Gastroesophageal sphincter (tissue), 4 donors: ENCODE data around the gene MCM5. TPM values are rescaled to one million over a fixed set of nuclear protein-coding genes. Genes with fewer than 3 reads are reported as not detected.

Experiments
- ATAC-seq: fragments of 150-250 bp; one replicate; pipeline ENCODE4 v1.9.1; 2016; ENCODE audit warnings: mild to moderate bottlenecking, moderate library complexity
- H3K27ac ChIP-seq, 4 donors: fragments of 200-600 bp; sonication (generic) in 3 of 4; 1 replicate in 3 of 4; 2 replicates in 1 of 4; pipeline ENCODE4 v1.5.1; 2016 to 2019
- H3K27me3 ChIP-seq: fragments of 200-600 bp; sonication (generic); one replicate; pipeline ENCODE4 v1.5.1; 2019
- H3K36me3 ChIP-seq, 2 donors: fragments of 200-600 bp; sonication (generic); one replicate each; pipeline ENCODE4 v1.5.1; 2019; ENCODE audit warnings: control low read depth in 1 of 2
- H3K4me1 ChIP-seq, 3 donors: fragments of 200-600 bp; sonication (generic); 1 replicate in 2 of 3; 2 replicates in 1 of 3; pipeline ENCODE4 v1.5.1; 2016 to 2019; ENCODE audit warnings: control low read depth in 2 of 3
- H3K4me3 ChIP-seq, 2 donors: fragments of 200-600 bp; sonication (generic); one replicate each; pipeline ENCODE4 v1.5.1; 2019; ENCODE audit warnings: mild to moderate bottlenecking in 1 of 2, moderate library complexity in 1 of 2
- H3K9me3 ChIP-seq, 3 donors: fragments of 200-600 bp; sonication (generic); one replicate each; pipeline ENCODE4 v1.5.1; 2017 to 2019; ENCODE audit warnings: control low read depth in 2 of 3
- EP300 ChIP-seq: sonication (generic); formaldehyde crosslinking; IDR thresholded peaks from one replicate; pipeline ENCODE4 v1.6.1; 2017; ENCODE audit warnings: antibody characterized with exemption, mild to moderate bottlenecking
- POLR2A ChIP-seq, 2 donors: fragments of 450-650 bp; IDR thresholded peaks; one replicate each; pipeline ENCODE4 v1.6.1; 2017; ENCODE audit warnings: antibody characterized with exemption in 2 of 2, mild to moderate bottlenecking in 2 of 2, moderate library complexity in 1 of 2
- POLR2AphosphoS5 ChIP-seq: sonication (generic); formaldehyde crosslinking; IDR thresholded peaks from one replicate; pipeline ENCODE4 v1.6.1; 2017; ENCODE audit warnings: antibody characterized with exemption
- WGBS, 2 donors: methylation state at CpG; one replicate each; pipeline ENCODE4 v1.1.5; 2018; ENCODE audit warnings: low coverage in 1 of 2; 5-methylcytosine and 5-hydroxymethylcytosine counted together
- total RNA-seq, 4 donors: library from RNA; depleted of rRNA; stranded (reverse); fragments of >200 nt; gene quantifications; one replicate each; pipeline ENCODE4 v1.1.0, GENCODE V29; 2016
- TF ChIP-seq, protein P1 (sequence below), 4 experiments: fragments of 200-600 bp in 2 of 4; fragments of 450-650 bp in 2 of 4; sonication (generic) in 1 of 4; IDR thresholded peaks; one replicate each; pipeline ENCODE4 v1.5.1; 2017 to 2019; ENCODE audit warnings: antibody characterized with exemption in 4 of 4, mild to moderate bottlenecking in 2 of 4, moderate library complexity in 2 of 4

Gene MCM5
- 10 to 100 TPM; 14.5 to 19.2 (median 15.3) TPM for total RNA-seq

- Histone ChIP-seq H3K36me3 (peaks cover 0 to 24% of the 10 kb centered on the region in 2 donors), H3K27me3 (no peaks in the 10 kb centered on the region), H3K27ac (peak within 1 kb of the TSS in 3 of 4 donors; percentile 58 to 71 (median 70)), H3K4me1 (peaks cover 0 to 30% (median 11%) of the 10 kb centered on the region in 3 donors), H3K9me3 (no peaks in the 10 kb centered on the region), H3K4me3 (peak within 1 kb of the TSS; percentile 77 to 85)
- 0% methylated on average over 3 of the region's 64 CpGs; no CpG with 5 or more reads in 1 of the 2 donors for WGBS, 2 donors
- ATAC-seq, result peak; percentile 100
- TF ChIP-seq POLR2A (IDR thresholded peaks at IDR 0.05) (no peak), POLR2AphosphoS5 (peak; percentile 46)
Observed at GRCh38 chr22:35399678-35400500, at the start of gene MCM5. MCM5 (plus strand) TSS chr22:35400140; CDS start chr22:35400439, 299 bp downstream.

GRCh38 chr22:35350539-35351503 is 49.1 kb upstream of the MCM5 start:
- Histone ChIP-seq H3K4me1 (peaks cover 0 to 41% (median 4%) of the 10 kb centered on the region in 3 donors), H3K27me3 (no peaks in the 10 kb centered on the region), H3K9me3 (no peaks in the 10 kb centered on the region), H3K36me3 (peaks cover 0 to 32% of the 10 kb centered on the region in 2 donors), H3K27ac (peak overlapping the region; percentile 65 to 89 (median 84)), H3K4me3 (peak overlapping the region; percentile 36 to 61)
- TF ChIP-seq POLR2A (IDR thresholded peaks at IDR 0.05) (peak in 1 of 2 donors; percentile 32), EP300 (no peak), POLR2AphosphoS5 (peak; percentile 57)
- TF ChIP-seq, protein P1, sequence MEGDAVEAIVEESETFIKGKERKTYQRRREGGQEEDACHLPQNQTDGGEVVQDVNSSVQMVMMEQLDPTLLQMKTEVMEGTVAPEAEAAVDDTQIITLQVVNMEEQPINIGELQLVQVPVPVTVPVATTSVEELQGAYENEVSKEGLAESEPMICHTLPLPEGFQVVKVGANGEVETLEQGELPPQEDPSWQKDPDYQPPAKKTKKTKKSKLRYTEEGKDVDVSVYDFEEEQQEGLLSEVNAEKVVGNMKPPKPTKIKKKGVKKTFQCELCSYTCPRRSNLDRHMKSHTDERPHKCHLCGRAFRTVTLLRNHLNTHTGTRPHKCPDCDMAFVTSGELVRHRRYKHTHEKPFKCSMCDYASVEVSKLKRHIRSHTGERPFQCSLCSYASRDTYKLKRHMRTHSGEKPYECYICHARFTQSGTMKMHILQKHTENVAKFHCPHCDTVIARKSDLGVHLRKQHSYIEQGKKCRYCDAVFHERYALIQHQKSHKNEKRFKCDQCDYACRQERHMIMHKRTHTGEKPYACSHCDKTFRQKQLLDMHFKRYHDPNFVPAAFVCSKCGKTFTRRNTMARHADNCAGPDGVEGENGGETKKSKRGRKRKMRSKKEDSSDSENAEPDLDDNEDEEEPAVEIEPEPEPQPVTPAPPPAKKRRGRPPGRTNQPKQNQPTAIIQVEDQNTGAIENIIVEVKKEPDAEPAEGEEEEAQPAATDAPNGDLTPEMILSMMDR (IDR thresholded peaks at IDR 0.05), result peak in 3 of 4 experiments; percentile 95 to 97 (median 95)
- WGBS, 2 donors, result 2 to 3% methylated on average over 11 to 13 of the region's 47 CpGs
- ATAC-seq, result peak; percentile 92

DNA sequence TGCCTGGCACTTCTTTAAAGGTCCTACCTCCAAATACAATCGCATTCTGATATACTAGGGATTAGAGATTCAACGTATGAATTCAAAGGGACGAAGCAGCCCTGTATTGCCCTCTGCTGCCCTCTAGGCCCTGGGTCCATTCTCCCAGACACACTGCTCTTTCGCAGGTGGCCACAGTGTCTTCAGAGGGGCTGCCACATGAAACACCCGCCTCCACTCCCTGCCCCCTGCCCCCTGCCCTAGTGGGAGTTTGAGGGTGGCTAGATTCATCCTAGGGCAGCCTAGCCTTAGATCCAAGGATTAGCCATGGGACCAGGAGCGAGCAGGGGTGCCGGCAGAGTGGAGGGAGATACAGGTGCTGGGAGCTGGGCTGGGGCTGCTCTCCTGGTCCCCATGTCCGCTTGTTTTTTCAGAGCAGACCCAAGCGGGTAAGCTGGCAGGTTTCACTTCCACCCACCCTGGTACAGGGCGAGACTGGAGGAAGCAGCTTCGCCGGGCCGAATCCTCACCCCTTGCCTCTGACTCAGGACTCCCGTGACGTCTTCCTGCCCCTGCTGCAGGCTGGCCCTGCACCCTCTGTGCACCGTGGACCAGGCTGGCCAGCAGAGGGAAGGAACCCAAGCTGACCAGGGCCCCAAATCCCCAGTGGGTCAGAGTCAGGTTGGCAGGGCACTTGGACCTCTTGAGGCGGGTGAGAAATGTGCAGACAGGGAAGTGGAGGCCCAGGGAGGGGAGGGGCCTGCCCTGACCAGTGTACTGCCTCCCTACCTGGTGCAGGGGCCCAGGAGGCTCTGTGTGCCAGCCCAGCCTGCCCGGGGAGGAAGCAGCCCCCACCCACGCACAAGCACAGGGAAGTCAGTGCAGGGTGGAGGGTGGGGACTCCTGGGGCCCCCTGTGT is 47.5 kb upstream of the MCM5 start:
- WGBS, 2 donors, result 44 to 67% methylated on average over 1 to 4 of the region's 19 CpGs
- ATAC-seq, result peak; percentile 29
- H3K36me3 ChIP-seq, result peaks cover 0 to 16% of the 10 kb centered on the region in 2 donors

GRCh38 chr22:35353318-35353717 is 46.6 kb upstream of the MCM5 start:
- ATAC-seq, result no peak
- H3K9me3 ChIP-seq, result no peaks in the 10 kb centered on the region
- 67% methylated on average over 10 of the region's 12 CpGs; no CpG with 5 or more reads in 1 of the 2 donors for WGBS, 2 donors
- H3K36me3 ChIP-seq, result peaks cover 0 to 7% of the 10 kb centered on the region in 2 donors
- H3K4me1 ChIP-seq, result peaks cover 0 to 44% (median 4%) of the 10 kb centered on the region in 3 donors
- TF ChIP-seq, protein P1 (IDR thresholded peaks at IDR 0.05), result no peak
- TF ChIP-seq EP300 (no peak), POLR2A (IDR thresholded peaks at IDR 0.05) (no peak), POLR2AphosphoS5 (no peak)
- H3K27ac ChIP-seq, result peak overlapping the region in 2 of 4 donors; percentile 85 to 89
- H3K27me3 ChIP-seq, result peaks cover 12% of the 10 kb centered on the region
- H3K4me3 ChIP-seq, result no peak overlapping the region

More for the DNA sequence above, 47.5 kb upstream of the MCM5 start:
- Histone ChIP-seq H3K4me3 (no peak overlapping the region), H3K9me3 (no peaks in the 10 kb centered on the region), H3K4me1 (peaks cover 0 to 44% (median 4%) of the 10 kb centered on the region in 3 donors), H3K27me3 (peaks cover 6% of the 10 kb centered on the region), H3K27ac (peak overlapping the region in 3 of 4 donors; percentile 63 to 89 (median 85))
- TF ChIP-seq POLR2AphosphoS5, result peak; percentile 21
- TF ChIP-seq EP300, result no peak
- peak; percentile 15 to 26 for TF ChIP-seq POLR2A (IDR thresholded peaks at IDR 0.05)
- TF ChIP-seq, protein P1 (IDR thresholded peaks at IDR 0.05), result peak in 3 of 4 experiments; percentile 21 to 35 (median 28)
